Left colon (tissue), 2 donors: ENCODE results near the gene LSM11. TPM values are rescaled to one million over a fixed set of nuclear protein-coding genes. Genes with fewer than 3 reads are reported as not detected.

Experiments used
- ATAC-seq: fragments of 200-7000 bp; cut with Tn5 transposase; one replicate; pipeline ENCODE4 v1.9.1; 2020; ENCODE audit warnings: mild to moderate bottlenecking, moderate library complexity
- DNase-seq, 2 donors: peaks; one replicate each; pipeline ENCODE4 v3.0.0-alpha.2; 2020
- intact Hi-C, 2 donors: fragments of 100-400 bp; cut with DNase I in 1 of 2; cut with micrococcal nuclease in 1 of 2; formaldehyde crosslinking; loops; one replicate each; pipeline versions ENCODE4 v1.11.2 to v1.14.0; 2022; cut with DNase I, micrococcal nuclease
- total RNA-seq, 2 donors: library from RNA; stranded (reverse); fragmentation: NEBNext Ultra II Directional; extraction: Animal tissue kit (Norgen Biotek cat#: 25700); gene quantifications; one replicate each; pipeline ENCODE4 v1.2.1, GENCODE V29; 2021
- donor health status: DM: no; HTN: no; CAD: no.
- donor health status: DM: yes; HTN: yes; CAD: no.

The LSM11 gene
- total RNA-seq, 2 donors from 2014 or later, result 3.6 to 4.0 TPM

DNA sequence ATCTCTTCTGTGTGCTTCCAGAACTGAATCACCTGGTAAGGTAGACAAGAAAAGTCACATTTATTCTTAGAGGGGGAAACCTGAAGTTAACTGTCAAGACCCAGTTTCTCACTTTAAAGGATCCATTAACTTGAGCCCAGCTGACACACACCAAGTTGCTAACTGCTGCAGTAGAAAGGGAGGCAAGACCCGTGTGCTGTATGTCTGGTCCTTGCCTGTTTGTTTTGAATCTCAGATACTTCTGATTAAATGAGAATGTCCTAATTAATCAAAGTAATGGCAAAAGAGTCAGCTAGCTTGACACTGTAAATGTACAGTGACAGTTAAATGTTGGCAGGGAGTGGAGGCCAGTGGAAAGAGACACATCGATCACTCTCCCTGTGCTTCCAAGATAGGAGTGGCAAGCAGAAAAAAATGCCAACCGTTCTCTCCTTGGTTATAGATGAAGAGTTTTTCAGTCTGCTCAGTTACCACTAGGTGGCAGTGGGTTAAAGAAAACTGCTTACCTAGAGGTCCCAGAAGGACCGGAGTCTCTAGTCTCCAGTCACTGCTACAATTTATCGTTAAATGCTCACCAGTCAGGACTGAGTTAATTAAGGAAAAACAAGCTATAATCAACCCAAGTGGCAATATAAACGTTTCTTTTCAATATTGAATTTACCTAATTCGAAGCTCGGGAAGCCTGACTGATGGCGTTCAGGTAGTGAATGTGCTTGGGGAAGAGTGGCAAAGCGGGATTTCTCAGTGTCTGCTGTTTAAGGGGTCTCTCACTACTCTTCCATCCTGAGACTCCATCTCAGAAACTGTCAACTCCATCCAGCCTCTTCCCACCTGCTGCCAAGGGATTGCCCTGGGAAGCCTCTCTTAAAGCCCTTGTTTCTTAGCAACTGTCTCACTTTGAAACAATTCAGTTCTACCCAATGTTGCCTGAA lies 18.4 kb downstream of the LSM11 start:
- intact Hi-C loops, result no loop called here
- ATAC-seq (peak; percentile 92), DNase-seq (no peak)

- intact Hi-C loops, result no loop called here
- ATAC-seq (no peak), DNase-seq (no peak)
Measured at GRCh38 chr5:157764531-157764930, 21.0 kb downstream of the LSM11 start.

DNA sequence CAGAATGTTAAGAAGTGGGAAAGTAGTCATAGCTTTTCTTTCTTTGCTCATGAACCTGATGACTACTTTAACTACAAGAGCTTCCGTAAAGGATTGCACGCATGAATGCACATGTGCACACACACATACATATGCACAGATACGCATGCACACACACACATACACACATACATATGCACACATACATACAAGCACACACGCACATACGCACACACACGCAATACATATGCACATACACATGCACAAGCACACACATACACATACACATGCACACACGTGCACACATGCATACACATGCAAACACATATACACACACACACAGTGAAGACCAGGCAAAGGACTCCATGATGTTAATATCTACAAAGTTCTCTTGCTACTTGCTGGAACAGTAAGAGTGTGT lies 22.9 kb downstream of the LSM11 start:
- DNase-seq, result no peak
- ATAC-seq, result no peak
- intact Hi-C loops, result no loop called here

DNA sequence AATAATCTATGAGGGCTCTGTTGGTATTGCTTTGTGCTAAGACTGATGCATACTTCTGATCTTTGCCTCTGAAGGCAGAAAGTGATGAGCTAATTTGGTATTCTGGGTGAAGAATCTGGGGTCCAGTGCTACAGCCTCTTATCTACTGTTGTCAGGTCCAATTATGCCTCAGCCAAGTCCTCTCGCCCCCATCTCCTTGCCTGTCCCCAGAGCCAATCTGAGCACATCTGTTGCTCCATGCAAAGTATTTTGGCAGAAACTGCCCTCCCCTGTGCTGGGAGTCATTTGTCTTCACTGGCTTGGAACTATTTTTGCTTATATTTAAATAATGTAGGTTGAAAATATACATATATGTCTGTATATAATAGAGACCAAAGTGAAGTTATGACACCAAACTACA lies 23.4 kb downstream of the LSM11 start:
- no peak for ATAC-seq
- DNase-seq, result no peak
- intact Hi-C loops, result no loop called here

DNA sequence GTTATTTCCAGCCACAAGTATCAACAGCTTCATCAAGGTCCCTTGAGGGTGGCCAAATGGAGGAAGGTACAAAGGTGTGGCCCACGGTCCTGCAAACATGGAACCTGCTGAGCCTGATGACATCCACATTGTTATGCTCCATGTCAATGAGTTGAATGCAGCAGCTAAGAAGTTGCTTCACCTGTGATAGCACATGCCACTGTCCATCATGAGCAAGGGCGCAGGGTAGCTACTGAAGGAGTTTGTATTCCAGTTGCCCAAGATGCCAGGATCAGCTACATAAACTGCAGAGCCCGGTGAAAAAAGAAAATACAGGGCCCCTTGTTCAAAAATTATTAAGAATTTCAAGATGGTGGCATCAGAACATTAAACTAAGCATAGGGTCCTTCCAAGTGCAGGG lies 24.2 kb downstream of the LSM11 start:
- intact Hi-C loops, result no loop called here
- DNase-seq, result no peak
- no peak for ATAC-seq

GRCh38 chr5:157770665-157771064 lies 27.2 kb downstream of the LSM11 start:
- DNase-seq, result no peak
- no peak for ATAC-seq
- intact Hi-C loops, result no loop called here

- intact Hi-C loops, result no loop called here
- no peak for ATAC-seq
Measured at GRCh38 chr5:157772127-157772526, 28.6 kb downstream of the LSM11 start.

DNA sequence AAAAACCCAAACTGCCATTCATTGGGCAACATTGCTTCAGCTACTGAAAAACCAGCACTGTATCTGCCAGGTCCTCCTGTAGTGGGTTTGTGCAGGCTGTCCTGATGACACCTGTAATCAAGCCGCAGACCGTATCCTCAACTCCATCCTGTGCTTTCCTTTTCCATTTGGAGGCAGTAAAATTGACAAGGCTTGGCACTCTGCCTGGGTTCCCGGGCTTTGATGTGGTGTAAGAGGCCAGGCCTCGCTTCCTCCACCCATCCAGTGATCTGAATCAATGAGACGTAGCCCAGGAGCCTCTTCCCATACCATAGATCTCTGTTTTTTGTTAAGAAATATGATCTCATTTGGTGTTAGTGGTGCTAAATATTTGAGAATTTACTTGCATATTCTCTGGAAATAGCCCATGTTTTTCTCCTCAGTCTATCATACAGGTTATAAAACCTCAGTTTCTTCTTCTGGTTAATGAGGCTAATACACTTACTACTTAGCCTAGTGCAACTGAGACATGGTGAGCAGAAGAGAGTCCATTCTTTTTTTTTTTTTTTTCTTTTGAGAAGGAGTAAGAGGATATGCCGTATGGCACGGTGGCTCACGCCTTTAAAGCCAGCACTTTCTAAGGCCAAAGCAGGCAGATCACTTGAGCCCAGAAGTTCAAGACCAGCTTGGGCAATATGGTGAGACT lies 34.8 kb downstream of the LSM11 start:
- DNase-seq (peak; percentile 59 to 78), ATAC-seq (peak; percentile 93)
- intact Hi-C loops, result no loop called here

More at GRCh38 chr5:157772127-157772526, 28.6 kb downstream of the LSM11 start:
- DNase-seq, result no peak

- intact Hi-C loops, result no loop called here
- ATAC-seq (no peak), DNase-seq (no peak)
Measured at GRCh38 chr5:157779221-157779620, 35.7 kb downstream of the LSM11 start.

DNA sequence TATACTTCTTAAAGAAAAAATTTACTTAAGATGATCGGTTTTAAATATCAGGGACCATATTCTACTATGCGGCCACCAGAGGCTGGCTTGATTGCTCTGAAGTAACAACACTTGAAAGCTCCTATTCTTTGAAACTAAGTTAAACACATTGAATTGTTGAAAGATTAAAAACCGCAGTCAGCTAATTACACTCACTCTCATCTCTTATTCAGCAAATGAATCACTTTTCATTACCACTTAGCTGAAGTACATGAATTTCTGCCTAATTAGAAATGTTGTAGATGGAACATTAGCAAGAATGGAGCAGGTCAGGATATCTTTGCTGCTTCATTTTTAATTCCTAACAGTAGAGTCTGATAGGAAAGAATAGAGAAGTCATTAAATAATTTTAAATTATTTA lies 42.3 kb downstream of the LSM11 start:
- intact Hi-C loops, result no loop called here
- ATAC-seq (no peak), DNase-seq (no peak)

DNA sequence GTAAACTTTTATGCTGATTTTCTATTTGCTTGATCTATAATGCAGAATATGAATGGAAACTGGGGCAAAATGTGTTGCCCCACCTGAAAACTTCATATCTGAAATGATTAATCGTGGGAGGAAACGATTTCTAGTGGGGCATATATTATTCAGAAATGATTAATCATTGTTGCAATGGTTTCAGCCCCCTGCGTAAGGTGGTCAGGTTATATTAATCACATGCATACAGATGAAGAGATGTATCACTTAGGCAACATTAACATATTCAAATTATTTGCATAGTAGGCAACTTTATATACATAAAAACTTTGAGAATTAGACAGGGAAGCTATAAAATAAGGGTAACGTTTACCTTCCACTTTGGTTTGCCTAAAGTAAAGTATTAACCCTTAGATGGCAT lies 49.8 kb downstream of the LSM11 start:
- no peak for DNase-seq
- ATAC-seq, result no peak
- intact Hi-C loops, result no loop called here

- no peak for DNase-seq
- ATAC-seq, result no peak
- intact Hi-C loops, result no loop called here
Measured at GRCh38 chr5:157799578-157799977, 56.1 kb downstream of the LSM11 start.

DNA sequence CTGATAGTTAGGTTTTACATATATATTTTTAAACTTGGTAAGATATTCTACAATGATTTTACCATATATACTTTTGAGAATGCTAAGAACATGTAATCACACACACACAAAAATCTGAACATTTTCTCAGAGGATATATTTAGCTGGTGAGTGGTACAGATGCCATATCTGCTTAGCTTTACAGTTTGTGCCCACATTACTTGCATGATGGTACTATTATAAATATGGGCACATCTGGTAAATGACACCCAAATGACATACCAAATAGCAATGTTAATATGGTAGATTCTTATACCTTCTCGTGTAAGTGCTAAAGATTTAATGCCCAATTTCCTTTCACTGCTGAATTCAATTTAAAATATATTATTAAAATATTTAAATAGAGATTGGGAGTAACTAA lies 56.6 kb downstream of the LSM11 start:
- intact Hi-C loops, result no loop called here
- DNase-seq, result no peak
- no peak for ATAC-seq

DNA sequence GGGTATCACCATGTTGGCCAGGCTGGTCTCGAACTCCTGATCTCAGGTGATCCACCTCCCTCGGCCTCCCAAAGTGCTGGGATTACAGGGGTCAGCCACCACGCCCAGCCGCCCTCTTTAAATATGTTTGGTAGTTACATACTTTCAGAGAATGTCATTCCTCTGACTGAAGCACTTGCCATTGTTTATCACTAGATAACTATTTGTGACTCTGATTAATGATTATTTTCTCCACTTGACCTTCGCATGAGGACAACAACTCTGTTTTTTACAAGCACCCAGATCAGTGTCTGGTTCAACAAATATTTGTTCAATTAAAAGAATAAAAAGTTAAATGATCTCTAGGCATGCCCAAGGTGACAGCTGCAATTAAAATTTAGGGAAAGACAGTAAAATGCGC lies 59.2 kb downstream of the LSM11 start:
- intact Hi-C loops, result no loop called here
- no peak for DNase-seq
- ATAC-seq, result no peak

GRCh38 chr5:157808043-157808442 lies 64.5 kb downstream of the LSM11 start:
- intact Hi-C loops, result no loop called here
- ATAC-seq, result no peak

More at GRCh38 chr5:157808043-157808442, 64.5 kb downstream of the LSM11 start:
- no peak for DNase-seq

Other genes with a start within 250 kb of the LSM11 start
- gene ADAM19, start 167.9 kb upstream of the LSM11 start, total RNA-seq, result 1 to 10 TPM; 2.7 to 9.1 TPM
- under 1 TPM; 0.15 to 0.28 TPM for gene SOX30, start 91.3 kb upstream of the LSM11 start, total RNA-seq
- 1 to 10 TPM; 3.6 to 3.9 TPM for gene C5orf52, start 72.2 kb upstream of the LSM11 start, total RNA-seq
- gene THG1L, start 12.3 kb upstream of the LSM11 start, total RNA-seq, result 10 to 100 TPM; 11.6 to 14.5 TPM
- 100 to 1,000 TPM; 108 to 139 TPM for gene CLINT1, start 115.4 kb downstream of the LSM11 start, total RNA-seq